ENCODE data around the gene MAFG. TPM values are rescaled to one million over a fixed set of nuclear protein-coding genes. Genes with fewer than 3 reads are reported as not detected.
A peak's percentile ranks its signal among the peaks of the same experiment; 100 is the strongest.

The MAFG gene
- 22.4 and 30.0 TPM in 2 replicates for total RNA-seq (ENCODE audit: low replicate concordance)
- long read RNA-seq, partial matches to known transcripts, result 0 of 5 reads
- long read RNA-seq, other reads (novel, unspliced or antisense), result 5 of 5 reads

- H3K4me1 Mint-ChIP-seq (ENCODE audit: unreplicated experiment), result peaks cover 18% of the 10 kb centered on the region
- H3K9me3 Mint-ChIP-seq, result no peaks in the 10 kb centered on the region
- H3K27ac Mint-ChIP-seq, result peak within 1 kb of the TSS; percentile 97
- H3K4me3 Mint-ChIP-seq, result peak within 1 kb of the TSS; percentile 88
- no peaks in the 10 kb centered on the region for H3K27me3 Mint-ChIP-seq
- H3K36me3 Mint-ChIP-seq, result no peaks in the 10 kb centered on the region
- peak; percentile 59 for TF ChIP-seq CTCF (conservative IDR thresholded peaks at IDR 0.05)
- peak; percentile 97 for DNase-seq (ENCODE audit: extremely low spot score, unreplicated experiment)
Measured at GRCh38 chr17:81927653-81928543, at the start of gene MAFG. MAFG (minus strand) TSS chr17:81927735; CDS start chr17:81923185, 4,550 bp downstream.

- peak overlapping the region; percentile 95 for H3K4me3 Mint-ChIP-seq
- H3K36me3 Mint-ChIP-seq, result peaks cover 3% of the 10 kb centered on the region
- DNase-seq (ENCODE audit: extremely low spot score, unreplicated experiment), result no peak
- H3K4me1 Mint-ChIP-seq (ENCODE audit: unreplicated experiment), result no peaks in the 10 kb centered on the region
- H3K27me3 Mint-ChIP-seq, result no peaks in the 10 kb centered on the region
- H3K9me3 Mint-ChIP-seq, result no peaks in the 10 kb centered on the region
- no peak for TF ChIP-seq CTCF (conservative IDR thresholded peaks at IDR 0.05)
- peak overlapping the region; percentile 94 for H3K27ac Mint-ChIP-seq
Measured at GRCh38 chr17:81976332-81977210, 49.0 kb upstream of the MAFG start.

GRCh38 chr17:81973432-81973831 is 45.9 kb upstream of the MAFG start:
- Mint-ChIP-seq H3K36me3 (no peaks in the 10 kb centered on the region), H3K27me3 (no peaks in the 10 kb centered on the region), H3K4me1 (ENCODE audit: unreplicated experiment) (peaks cover 2% of the 10 kb centered on the region), H3K27ac (no peak overlapping the region), H3K9me3 (no peaks in the 10 kb centered on the region), H3K4me3 (no peak overlapping the region)
- no peak for TF ChIP-seq CTCF (conservative IDR thresholded peaks at IDR 0.05)
- DNase-seq (ENCODE audit: extremely low spot score, unreplicated experiment), result no peak

GRCh38 chr17:81968850-81969812 is 41.6 kb upstream of the MAFG start:
- Mint-ChIP-seq H3K9me3 (no peaks in the 10 kb centered on the region), H3K27me3 (peaks cover 11% of the 10 kb centered on the region), H3K4me3 (no peak overlapping the region), H3K4me1 (ENCODE audit: unreplicated experiment) (peaks cover 14% of the 10 kb centered on the region), H3K27ac (no peak overlapping the region), H3K36me3 (no peaks in the 10 kb centered on the region)
- DNase-seq (ENCODE audit: extremely low spot score, unreplicated experiment), result no peak
- no peak for TF ChIP-seq CTCF (conservative IDR thresholded peaks at IDR 0.05)

- DNase-seq (ENCODE audit: extremely low spot score, unreplicated experiment), result no peak
- H3K4me3 Mint-ChIP-seq, result peak overlapping the region; percentile 72
- TF ChIP-seq CTCF (conservative IDR thresholded peaks at IDR 0.05), result no peak
- H3K36me3 Mint-ChIP-seq, result no peaks in the 10 kb centered on the region
- H3K4me1 Mint-ChIP-seq (ENCODE audit: unreplicated experiment), result peaks cover 14% of the 10 kb centered on the region
- H3K27ac Mint-ChIP-seq, result peak overlapping the region; percentile 75
- H3K27me3 Mint-ChIP-seq, result peaks cover 19% of the 10 kb centered on the region
- H3K9me3 Mint-ChIP-seq, result no peaks in the 10 kb centered on the region
Measured at GRCh38 chr17:81968396-81968745, 40.8 kb upstream of the MAFG start.

Data from type B pancreatic cell (in vitro differentiated cells).